Body of pancreas (tissue), 4 donors: ENCODE data around the gene ANO2. TPM values are rescaled to one million over a fixed set of nuclear protein-coding genes. Genes with fewer than 3 reads are reported as not detected.

ENCODE experiments used
- ATAC-seq: fragments of 150-250 bp; one replicate; pipeline ENCODE4 v1.9.1; 2016
- DNase-seq, 4 donors: peaks; one replicate each; pipeline ENCODE4 v3.0.0-alpha.2; 2019
- H3K27ac ChIP-seq, 4 donors: fragments of 200-600 bp; sonication (generic); 1 replicate in 3 of 4; 2 replicates in 1 of 4; pipeline versions ENCODE4 v1.5.1 to v1.6.1; 2016 to 2019; ENCODE audit warnings: mild to moderate bottlenecking in 1 of 4, mixed read lengths in 1 of 4, moderate library complexity in 1 of 4
- H3K27me3 ChIP-seq, 2 donors: fragments of 200-600 bp; sonication (generic); one replicate each; pipeline ENCODE4 v1.6.0; 2016; ENCODE audit warnings: mild to moderate bottlenecking in 1 of 2
- H3K36me3 ChIP-seq, 2 donors: fragments of 200-600 bp; sonication (generic); replicated peaks in 1 of 2; 2 replicates each; pipeline ENCODE4 v1.5.1; 2016; ENCODE audit warnings: low read depth in 2 of 2; ENCODE audit not compliant: insufficient read depth in 1 of 2
- H3K4me1 ChIP-seq: fragments of 200-600 bp; sonication (generic); one replicate; pipeline ENCODE4 v1.6.0; 2016
- H3K4me3 ChIP-seq, 2 donors: fragments of 200-600 bp; sonication (generic); 1 replicate in 1 of 2; 2 replicates in 1 of 2; pipeline ENCODE4 v1.5.1; 2016 to 2019
- H3K9me3 ChIP-seq, 3 donors: fragments of 200-600 bp; sonication (generic); 1 replicate in 2 of 3; 2 replicates in 1 of 3; pipeline ENCODE4 v1.5.1; 2016
- CTCF ChIP-seq, 7 experiments: fragments of 450-650 bp in 4 of 7; fragments of 200-600 bp in 3 of 7; sonication (generic) in 3 of 7; IDR thresholded peaks; one replicate each; pipeline ENCODE4 v1.5.1; 2016 to 2019; ENCODE audit warnings: antibody characterized with exemption in 7 of 7
- POLR2A ChIP-seq, 3 donors: fragments of 450-650 bp; IDR thresholded peaks; one replicate each; pipeline ENCODE4 v1.6.1; 2016; ENCODE audit warnings: antibody characterized with exemption in 3 of 3, mild to moderate bottlenecking in 2 of 3
- whole genome bisulfite sequencing, 2 donors: methylation state at CpG; one replicate each; pipeline ENCODE4 v1.1.5; 2017; 5-methylcytosine and 5-hydroxymethylcytosine counted together
- intact Hi-C: fragments of 100-400 bp; cut with DNase I; formaldehyde crosslinking; loops from one replicate; pipeline ENCODE4 v1.15.1; 2023
- total RNA-seq, 2 donors: library from RNA; depleted of rRNA; stranded (reverse); fragments of >200 nt; gene quantifications; one replicate each; pipeline ENCODE4 v1.1.0, GENCODE V29; 2016

The ANO2 gene
- total RNA-seq, 2 donors from 2014 or later, result 2.1 to 4.3 TPM

GRCh38 chr12:5900533-5901205, 44.4 kb downstream of the ANO2 start:
- no peak for TF ChIP-seq POLR2A (IDR thresholded peaks at IDR 0.05)
- TF ChIP-seq CTCF (IDR thresholded peaks at IDR 0.05), result no peak
- Histone ChIP-seq H3K9me3 (no peaks in the 10 kb centered on the region), H3K27me3 (no peaks in the 10 kb centered on the region), H3K4me1 (no peaks in the 10 kb centered on the region), H3K4me3 (no peak overlapping the region), H3K36me3 (no peaks in the 10 kb centered on the region), H3K27ac (no peak overlapping the region)
- intact Hi-C loops, result no loop called here
- ATAC-seq (no peak), DNase-seq (no peak)
- WGBS, 2 donors, result 37 to 40% methylated on average over 15 of the region's 15 CpGs

- H3K4me3 ChIP-seq, result no peak overlapping the region
- no peak overlapping the region for H3K27ac ChIP-seq
- no peaks in the 10 kb centered on the region for H3K9me3 ChIP-seq
- TF ChIP-seq CTCF (IDR thresholded peaks at IDR 0.05) (no peak), POLR2A (IDR thresholded peaks at IDR 0.05) (no peak)
- H3K4me1 ChIP-seq, result no peaks in the 10 kb centered on the region
- intact Hi-C loops, result no loop called here
- no peaks in the 10 kb centered on the region for H3K36me3 ChIP-seq
- H3K27me3 ChIP-seq, result no peaks in the 10 kb centered on the region
- ATAC-seq, result no peak
- WGBS, 2 donors, result 27 to 42% methylated on average over 4 of the region's 4 CpGs
- no peak for DNase-seq
Measured at GRCh38 chr12:5900076-5900475, 45.0 kb downstream of the ANO2 start.

DNA sequence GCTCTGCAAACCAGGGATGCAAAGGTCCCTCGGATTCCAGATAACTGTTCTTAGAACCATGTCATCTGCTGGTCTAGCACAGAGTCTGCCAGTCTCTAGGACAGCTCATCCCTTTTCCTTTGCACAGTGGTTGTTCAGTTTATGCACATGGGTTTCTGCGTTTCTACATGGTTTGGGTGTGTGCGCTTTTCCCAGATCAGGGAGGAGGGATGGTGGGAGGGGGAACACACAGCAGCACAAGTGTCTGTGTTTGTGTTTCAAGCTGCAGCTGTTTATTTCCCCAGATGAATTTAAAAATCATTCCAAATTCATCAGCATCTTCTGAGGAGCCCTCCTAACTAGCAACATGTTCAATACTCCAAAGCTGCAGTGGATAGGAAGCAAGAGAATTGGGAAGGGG, 45.4 kb downstream of the ANO2 start:
- DNase-seq, result no peak
- H3K27me3 ChIP-seq, result no peaks in the 10 kb centered on the region
- no peaks in the 10 kb centered on the region for H3K4me1 ChIP-seq
- H3K36me3 ChIP-seq, result no peaks in the 10 kb centered on the region
- TF ChIP-seq CTCF (IDR thresholded peaks at IDR 0.05), result no peak
- TF ChIP-seq POLR2A (IDR thresholded peaks at IDR 0.05), result no peak
- H3K4me3 ChIP-seq, result no peak overlapping the region
- WGBS, 2 donors, result 65 to 66% methylated on average over 3 of the region's 3 CpGs
- intact Hi-C loops, result no loop called here
- no peak overlapping the region for H3K27ac ChIP-seq
- no peaks in the 10 kb centered on the region for H3K9me3 ChIP-seq
- no peak for ATAC-seq

- intact Hi-C loops, result no loop called here
- no peak for DNase-seq
- Histone ChIP-seq H3K27ac (no peak overlapping the region), H3K36me3 (no peaks in the 10 kb centered on the region), H3K9me3 (no peaks in the 10 kb centered on the region), H3K4me1 (no peaks in the 10 kb centered on the region), H3K4me3 (no peak overlapping the region), H3K27me3 (no peaks in the 10 kb centered on the region)
- no peak for ATAC-seq
- no peak for TF ChIP-seq CTCF (IDR thresholded peaks at IDR 0.05)
- TF ChIP-seq POLR2A (IDR thresholded peaks at IDR 0.05), result no peak
- 55 to 67% methylated on average over 3 of the region's 3 CpGs for WGBS, 2 donors
Measured at GRCh38 chr12:5898874-5899273, 46.2 kb downstream of the ANO2 start.

DNA sequence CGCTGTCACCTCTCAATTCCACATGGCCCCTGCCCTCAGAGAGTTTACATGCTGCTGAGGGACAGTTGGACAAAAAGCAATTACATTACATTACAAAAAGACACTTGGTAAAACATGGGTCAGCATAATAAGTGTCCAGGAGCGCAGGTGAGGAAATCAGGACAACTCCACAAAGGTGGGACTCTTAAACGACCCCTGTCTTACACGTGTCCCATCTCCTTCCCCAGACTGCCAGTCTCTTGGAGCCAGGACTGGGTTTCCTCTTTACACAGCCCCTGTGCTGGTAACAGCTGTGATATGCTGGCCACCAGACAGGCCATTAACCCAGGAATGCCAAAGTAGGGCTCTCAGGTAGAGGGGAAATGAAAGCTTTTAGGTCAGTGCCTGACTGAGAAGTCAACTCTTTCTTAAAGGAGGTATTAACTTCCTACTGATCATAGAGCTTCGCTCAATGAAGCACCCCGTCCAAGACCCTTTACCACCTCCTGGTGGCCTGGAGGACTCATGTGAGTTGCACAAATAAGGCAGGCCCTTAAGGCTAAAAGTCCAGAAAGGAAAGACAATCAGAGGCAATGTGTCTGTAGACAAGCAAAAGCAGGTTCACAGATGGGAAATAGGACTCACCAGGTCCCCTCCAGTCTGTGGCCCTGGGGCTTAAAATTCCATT, 55.5 kb downstream of the ANO2 start:
- Histone ChIP-seq H3K27me3 (no peaks in the 10 kb centered on the region), H3K4me3 (no peak overlapping the region), H3K9me3 (no peaks in the 10 kb centered on the region), H3K27ac (no peak overlapping the region), H3K4me1 (no peaks in the 10 kb centered on the region), H3K36me3 (no peaks in the 10 kb centered on the region)
- DNase-seq, result no peak
- no peak for ATAC-seq
- TF ChIP-seq POLR2A (IDR thresholded peaks at IDR 0.05) (no peak), CTCF (IDR thresholded peaks at IDR 0.05) (no peak)
- 65 to 72% methylated on average over 6 of the region's 6 CpGs for WGBS, 2 donors
- intact Hi-C loops, result no loop called here
